Measurements from ENCODE around the gene SMYD4.
"Not testable (repeated sequence)": the region's sequence is repeated elsewhere in the genome, so short reads cannot be mapped to it uniquely, and the experiment has no call there.

SMYD4 gene, protein sequence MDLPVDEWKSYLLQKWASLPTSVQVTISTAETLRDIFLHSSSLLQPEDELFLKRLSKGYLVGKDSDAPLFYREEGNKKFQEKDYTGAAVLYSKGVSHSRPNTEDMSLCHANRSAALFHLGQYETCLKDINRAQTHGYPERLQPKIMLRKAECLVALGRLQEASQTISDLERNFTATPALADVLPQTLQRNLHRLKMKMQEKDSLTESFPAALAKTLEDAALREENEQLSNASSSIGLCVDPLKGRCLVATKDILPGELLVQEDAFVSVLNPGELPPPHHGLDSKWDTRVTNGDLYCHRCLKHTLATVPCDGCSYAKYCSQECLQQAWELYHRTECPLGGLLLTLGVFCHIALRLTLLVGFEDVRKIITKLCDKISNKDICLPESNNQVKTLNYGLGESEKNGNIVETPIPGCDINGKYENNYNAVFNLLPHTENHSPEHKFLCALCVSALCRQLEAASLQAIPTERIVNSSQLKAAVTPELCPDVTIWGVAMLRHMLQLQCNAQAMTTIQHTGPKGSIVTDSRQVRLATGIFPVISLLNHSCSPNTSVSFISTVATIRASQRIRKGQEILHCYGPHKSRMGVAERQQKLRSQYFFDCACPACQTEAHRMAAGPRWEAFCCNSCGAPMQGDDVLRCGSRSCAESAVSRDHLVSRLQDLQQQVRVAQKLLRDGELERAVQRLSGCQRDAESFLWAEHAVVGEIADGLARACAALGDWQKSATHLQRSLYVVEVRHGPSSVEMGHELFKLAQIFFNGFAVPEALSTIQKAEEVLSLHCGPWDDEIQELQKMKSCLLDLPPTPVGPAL

DNA sequence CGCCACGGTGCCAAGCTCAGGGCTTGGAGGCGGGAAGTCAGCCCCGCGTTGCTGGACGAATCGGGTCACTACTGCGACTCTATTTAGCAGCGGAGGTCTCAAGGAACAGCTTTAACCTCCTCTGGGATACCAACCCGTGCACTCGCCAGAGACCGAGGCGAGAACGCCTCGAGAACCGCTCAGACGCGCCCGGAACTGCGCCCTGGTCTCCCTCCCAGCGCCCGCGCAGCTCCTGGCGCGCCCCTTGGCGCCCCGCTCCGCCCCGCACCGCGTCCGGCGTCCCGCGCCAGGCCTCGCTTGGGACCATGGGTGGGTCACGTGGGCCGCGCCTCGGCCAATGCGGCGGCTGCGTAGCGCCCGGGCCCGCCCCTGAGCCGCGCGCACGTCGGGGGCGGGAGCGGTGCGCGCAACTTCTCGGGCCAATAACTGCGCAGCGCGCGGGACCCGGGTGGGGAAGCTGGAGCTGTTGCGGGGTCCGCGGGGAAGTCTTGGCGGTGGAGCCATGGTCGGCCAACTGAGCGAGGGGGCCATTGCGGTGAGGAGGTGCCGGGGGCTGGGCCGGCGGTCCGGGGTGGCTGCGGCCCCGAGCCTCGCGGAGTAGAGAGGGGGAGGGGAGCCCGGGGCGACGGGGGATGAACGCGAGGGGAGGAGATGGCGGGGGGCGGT lies at the start of gene SMYD4, which contains the start of gene RPA1:
Gene SMYD4 (minus strand): TSS at position 311 of the 666 bp plus-strand sequence. CDS start 1,908 bp downstream, outside the sequence.
Gene RPA1 (plus strand): TSS at position 414 of the 666 bp plus-strand sequence. CDS start 89 bp downstream, at position 503.
- peak; percentile 90 to 94 for DNase-seq

- DNase-seq: no peak
These were observed 48.9 kb upstream of the SMYD4 start for GRCh38 chr17:1878419-1879121.

DNA sequence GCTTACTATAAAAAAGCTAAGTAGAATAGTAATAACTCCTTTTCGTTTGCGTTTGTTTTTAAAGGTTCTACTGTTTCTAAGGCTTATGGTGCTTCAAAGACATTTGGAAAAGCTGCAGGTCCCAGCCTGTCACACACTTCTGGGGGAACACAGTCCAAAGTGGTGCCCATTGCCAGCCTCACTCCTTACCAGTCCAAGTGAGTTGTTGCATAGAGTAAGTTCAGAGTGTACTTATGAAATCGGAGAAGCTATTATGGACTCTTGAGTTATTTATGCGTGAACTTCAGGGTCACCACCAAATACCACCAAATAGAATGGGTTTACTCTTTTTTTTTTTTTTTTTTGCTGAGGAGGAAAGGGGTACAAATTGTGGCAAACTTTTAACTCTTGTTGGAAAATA lies 45.9 kb upstream of the SMYD4 start:
- no peak for DNase-seq

DNA sequence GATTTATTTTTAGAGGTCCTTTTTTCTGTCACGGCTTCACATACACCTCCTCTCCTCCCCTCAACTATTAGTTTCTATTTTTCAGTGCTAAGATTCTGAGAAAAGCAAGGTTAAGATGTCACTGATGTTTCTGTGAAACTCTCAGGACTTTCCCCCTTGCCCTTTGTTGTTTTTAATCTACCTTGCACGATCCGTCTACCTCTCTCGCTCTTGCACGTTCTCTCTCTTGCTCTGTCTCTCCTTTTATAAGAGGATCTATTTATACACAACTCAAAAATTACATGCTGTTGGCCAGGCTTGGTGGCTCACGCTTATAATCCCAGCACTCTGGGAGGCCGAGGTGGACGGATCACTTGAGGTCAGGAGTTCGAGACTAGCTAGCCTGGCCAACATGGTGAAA lies 43.7 kb upstream of the SMYD4 start:
- peak in 1 of 2 experiments; percentile 28 for DNase-seq

GRCh38 chr17:1872976-1873375 lies 43.3 kb upstream of the SMYD4 start:
- DNase-seq: no peak

- DNase-seq: no peak
These were observed 42.6 kb upstream of the SMYD4 start for GRCh38 chr17:1872254-1872653.

GRCh38 chr17:1871756-1872155 lies 42.1 kb upstream of the SMYD4 start:
- no peak for DNase-seq

DNA sequence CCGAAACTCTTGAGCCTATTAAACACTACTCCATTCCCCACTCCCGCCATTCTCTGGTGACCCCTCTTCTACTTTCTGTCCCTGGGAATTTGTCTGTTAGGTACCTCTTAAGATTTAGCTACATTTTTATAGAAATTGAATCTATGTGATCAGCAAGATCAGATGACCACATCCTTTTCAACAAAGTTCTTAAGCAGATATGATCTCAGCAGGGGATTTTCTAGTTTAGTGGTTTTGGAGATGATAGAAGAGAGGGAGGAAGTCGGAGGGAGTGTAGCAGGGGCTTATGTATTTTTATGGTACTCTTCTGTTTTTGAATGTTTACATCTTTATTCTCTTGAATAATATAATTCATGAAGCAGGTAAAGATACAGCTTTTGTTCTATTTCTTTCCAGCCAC lies 40.9 kb upstream of the SMYD4 start:
- DNase-seq: no peak

DNA sequence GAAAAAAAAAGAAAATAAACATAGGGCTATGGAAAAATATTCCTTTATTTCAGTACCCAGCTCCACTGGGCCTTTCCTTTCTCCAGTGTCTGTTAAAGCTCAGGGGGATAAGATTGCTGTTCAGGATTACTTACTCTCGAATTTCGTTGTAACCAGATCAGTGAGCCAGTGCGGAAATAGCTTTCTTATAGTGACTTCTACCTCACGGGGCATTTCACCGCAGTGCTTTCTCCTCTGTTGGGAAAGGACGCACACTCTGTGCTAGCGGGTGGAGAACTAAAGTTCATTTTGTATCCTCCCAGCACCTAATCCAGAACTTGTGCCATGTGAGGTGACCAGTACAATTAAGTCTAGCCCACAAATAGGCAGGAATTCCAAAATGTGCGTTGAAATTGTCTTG lies 38.4 kb upstream of the SMYD4 start:
- no peak for DNase-seq

- DNase-seq: no peak
These were observed 37.6 kb upstream of the SMYD4 start for GRCh38 chr17:1867307-1867706.

- peak; percentile 53 to 61 for DNase-seq
These were observed 35.7 kb upstream of the SMYD4 start for GRCh38 chr17:1865252-1866037.

- no peak for DNase-seq
These were observed 31.8 kb upstream of the SMYD4 start for GRCh38 chr17:1861391-1862010.

GRCh38 chr17:1860978-1861377 lies 31.3 kb upstream of the SMYD4 start:
- DNase-seq: no peak

GRCh38 chr17:1856462-1856861 lies 26.8 kb upstream of the SMYD4 start:
- not testable (repeated sequence) for DNase-seq

GRCh38 chr17:1853698-1854097 lies 24.0 kb upstream of the SMYD4 start:
- no peak for DNase-seq

GRCh38 chr17:1852327-1852726 lies 22.6 kb upstream of the SMYD4 start:
- DNase-seq: no peak

DNA sequence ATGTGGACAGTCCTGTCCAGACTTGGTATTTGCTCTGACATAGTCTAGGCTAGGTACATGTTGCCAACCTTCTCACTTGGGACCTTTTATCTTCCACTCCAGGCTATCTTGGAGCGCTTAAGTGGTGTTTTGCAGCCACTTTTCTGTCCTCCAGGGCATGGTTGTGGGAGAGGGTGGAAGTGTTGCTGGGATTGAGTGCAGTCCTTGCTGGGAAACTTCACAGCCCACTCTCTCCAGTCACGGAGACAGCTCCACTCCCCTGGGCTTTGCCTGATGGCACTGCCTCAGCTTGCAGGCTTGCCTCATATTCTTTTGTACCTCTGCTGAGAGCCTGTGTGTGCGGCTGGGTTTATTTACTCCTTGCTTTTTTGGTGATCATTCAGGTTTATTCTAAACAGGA lies 17.5 kb upstream of the SMYD4 start:
- no peak for DNase-seq

DNA sequence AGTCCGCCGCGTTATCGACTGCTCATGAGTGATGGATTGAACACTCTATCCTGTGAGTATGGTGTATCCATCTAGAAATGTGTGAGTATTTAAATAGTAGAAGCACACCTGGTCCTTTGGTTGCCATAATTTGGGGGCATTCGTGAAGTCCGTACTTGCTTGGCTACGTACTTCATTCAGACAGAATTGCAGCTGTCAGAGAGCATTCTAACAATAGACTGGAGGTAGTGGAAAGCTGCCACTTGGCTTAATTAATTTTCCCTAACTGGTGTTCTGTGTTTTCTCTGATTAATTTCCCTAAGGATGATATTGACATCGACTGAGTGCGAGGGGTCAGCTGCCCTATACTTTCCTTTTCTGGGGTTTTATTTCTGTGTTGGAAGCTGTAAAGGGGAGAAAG lies 14.2 kb upstream of the SMYD4 start:
- DNase-seq: no peak

- DNase-seq: no peak
These were observed 9.8 kb upstream of the SMYD4 start for GRCh38 chr17:1839516-1839915.

DNA sequence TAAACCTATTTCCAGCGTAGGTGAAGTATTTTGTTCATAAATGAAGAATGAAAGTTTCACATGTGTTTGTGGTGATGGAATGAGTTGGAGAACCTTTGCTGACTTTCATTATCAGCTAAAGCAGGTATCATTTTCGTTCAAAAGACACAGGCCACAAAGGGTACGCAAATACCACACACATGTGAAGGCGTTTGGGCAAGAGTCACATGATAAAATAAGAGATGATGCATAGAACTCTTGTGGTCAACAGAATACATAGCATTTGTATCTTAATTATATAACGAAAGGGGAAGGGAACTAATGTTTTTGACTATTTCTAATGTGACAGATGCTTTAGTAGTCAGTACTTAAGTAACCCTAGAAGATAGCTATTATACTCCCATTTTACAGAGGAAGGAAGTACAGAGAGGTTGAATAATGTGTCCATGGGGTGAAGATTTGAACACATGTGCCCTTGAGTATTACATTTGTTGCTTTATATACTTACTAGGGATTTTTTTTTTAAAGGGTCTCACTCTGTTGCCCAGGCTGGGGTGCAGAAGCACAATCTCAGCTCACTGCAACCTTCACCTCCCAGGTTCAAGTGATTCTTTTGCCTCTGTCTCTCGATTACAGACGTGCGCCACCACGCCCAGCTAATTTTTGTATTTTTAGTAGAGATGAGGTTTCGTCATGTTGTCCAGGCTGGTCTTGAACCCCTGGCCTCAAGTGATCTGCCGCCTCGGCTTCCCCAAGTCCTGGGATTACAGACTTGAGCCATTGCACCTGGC lies 4.9 kb upstream of the SMYD4 start:
- DNase-seq: peak; percentile 29 to 40

GRCh38 chr17:1830288-1830687 lies 586 bp upstream of the SMYD4 start:
- peak; percentile 44 to 58 for DNase-seq
